HG02623 (cell line): Measurements from ENCODE around the gene EPHB2.

ENCODE experiments used
- ATAC-seq: cut with Tn5 transposase; IDR thresholded peaks from one replicate; pipeline ENCODE4 v1.9.1; 2021; ENCODE audit warnings: moderate library complexity; ENCODE audit not compliant: unreplicated experiment

EPHB2 gene

DNA sequence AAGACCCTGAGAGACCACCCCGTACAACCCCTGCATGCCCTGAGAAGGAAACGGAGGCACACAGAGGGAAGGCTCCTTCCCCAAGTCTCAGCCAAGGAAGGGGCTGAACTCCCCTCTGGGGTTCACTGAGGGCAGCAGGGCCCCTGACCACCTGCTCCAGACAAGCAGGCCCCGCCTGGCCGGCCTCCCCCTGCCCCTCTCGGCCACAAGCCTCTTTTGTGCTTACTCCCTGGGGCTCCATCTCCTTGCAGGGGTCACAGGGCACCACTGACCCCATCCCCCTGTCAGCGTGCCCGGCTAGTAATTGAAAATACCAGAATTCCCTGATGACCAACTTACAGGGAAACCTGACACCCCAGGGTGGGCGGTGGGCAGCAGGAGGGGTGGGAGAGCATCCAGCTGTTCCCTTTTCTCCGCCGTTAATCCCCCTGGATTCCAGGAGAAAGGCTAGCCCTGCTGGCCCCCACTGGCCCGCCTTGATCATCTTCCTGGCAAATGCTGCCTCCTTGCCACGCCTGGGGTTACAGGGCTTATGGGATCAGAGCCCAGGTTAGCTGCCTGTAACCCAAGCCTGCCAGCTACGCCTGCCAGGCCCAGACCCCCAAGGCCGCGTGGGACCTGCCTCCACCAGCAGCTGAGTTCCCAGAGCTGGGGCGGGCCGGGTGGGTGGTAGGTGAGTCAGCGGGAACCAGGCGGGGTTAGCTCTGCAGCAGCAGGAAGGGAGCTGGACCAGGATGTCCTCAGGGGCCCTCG, 165.9 kb downstream of the EPHB2 start:
- ATAC-seq = no peak

- ATAC-seq = no peak
Measured at GRCh38 chr1:22877112-22877915, 166.7 kb downstream of the EPHB2 start.

GRCh38 chr1:22877980-22878379, 167.3 kb downstream of the EPHB2 start:
- no peak for ATAC-seq

DNA sequence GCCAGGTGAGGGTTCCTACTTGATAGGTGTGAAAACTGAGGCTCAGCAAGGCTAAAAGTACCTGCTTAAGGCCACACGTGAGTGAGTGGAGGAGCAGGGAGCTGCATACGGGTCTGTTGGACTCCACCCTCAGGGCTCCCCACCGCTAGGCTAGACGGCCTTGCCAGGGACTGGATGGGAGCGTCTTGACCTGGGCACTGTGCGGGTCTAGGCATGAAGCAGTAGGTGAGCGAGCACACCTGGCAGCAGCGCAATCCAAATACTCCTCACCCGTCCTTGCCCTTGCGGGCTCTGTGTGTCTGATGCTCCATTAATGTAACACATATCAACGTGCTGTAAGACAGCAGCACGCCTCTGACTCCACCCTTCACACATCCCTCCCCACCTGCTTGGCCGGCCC, 168.0 kb downstream of the EPHB2 start:
- ATAC-seq = no peak

GRCh38 chr1:22879445-22879844, 168.8 kb downstream of the EPHB2 start:
- no peak for ATAC-seq

- ATAC-seq = no peak
Measured at GRCh38 chr1:22880174-22880601, 169.5 kb downstream of the EPHB2 start.

DNA sequence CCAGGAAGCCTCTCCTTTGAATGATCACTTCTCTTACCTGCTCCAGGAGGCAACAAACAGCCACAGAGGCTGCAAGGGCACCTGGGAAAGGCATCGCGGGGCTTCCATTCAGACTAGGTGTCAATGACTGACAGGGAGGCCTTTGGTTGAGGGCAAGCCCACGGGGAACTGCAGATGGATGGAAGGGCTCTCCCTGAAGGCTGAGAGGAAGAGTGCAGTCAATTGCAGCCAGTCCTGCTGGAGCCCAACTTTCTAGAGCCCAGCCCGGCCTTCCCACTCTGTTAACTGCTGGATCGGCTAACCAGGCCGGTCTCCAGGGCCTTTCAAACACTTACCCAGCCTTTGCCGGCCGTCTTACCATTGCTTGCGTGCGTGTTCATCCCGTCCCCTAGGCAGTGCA, 172.8 kb downstream of the EPHB2 start:
- no peak for ATAC-seq

DNA sequence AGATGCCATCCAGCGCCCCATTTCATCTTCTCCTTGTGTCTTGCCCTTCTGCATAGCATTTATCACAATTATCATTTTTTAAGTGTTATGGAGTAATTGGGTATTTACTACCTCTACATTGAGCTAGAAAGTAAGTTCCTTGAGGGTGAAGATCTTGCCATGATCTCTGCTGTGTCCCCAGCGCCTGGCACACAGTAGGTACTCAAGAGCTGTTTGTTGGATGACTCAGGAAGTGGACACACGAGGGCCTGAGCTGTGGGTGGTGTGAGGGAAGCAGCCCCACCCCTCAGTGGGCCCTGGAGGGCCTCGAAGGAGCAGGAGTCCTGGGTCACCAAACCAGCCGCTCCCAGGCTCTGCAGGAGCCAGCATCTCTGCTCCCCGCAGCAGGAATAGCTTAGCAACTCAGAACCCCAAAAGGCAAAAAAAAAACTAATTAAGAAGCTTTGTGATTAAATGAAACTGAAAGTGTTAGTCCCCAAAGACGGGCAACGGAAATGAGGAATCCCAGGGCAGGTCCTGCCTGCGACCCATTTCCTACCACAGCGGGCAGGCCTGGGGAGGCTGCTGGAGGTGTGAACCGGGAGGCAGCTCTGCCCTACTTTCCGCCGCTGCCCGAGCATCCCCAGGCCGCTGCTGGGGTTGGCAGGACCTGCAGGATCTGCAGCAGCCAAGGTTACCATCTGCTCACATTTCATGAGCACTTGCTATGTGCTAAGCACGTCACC, 174.3 kb downstream of the EPHB2 start:
- no peak for ATAC-seq

- no peak for ATAC-seq
Measured at GRCh38 chr1:22886211-22886610, 175.6 kb downstream of the EPHB2 start.

GRCh38 chr1:22887491-22887890, 176.9 kb downstream of the EPHB2 start:
- ATAC-seq = no peak

DNA sequence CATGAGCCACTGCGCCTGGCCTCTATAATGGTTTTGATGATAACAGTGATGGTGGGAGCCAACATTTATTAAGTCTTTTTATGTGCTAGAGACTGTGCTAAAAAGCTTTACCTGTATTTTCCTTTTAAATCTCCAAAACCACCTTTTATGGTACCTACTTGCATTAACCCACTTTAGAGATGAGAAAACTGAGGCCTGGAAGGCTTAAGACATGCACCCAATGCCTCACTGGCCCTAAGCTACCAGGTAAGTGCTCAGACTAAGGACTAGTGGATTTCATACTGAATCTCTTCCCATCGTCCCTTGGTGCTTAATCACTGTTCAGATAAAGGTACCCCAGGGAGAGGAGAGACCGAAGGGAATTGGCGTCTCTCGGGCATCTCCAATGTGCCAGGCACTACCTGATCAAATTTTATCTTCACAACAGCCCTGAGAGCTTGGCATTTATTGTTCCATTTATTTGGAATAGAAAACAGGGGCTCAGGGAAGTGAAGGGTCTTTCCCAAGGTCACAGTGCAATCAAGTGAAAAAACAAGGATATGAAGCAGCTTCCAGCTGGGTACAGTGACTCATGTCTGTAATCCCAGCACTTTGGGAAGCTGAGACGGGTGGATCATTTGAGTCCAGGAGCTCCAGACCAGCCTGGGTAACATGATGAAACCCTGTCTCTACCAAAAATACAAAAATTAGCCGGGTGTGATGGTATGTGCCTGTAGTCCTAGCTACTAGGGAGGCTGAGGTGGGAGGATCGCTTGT, 177.9 kb downstream of the EPHB2 start:
- no peak for ATAC-seq

GRCh38 chr1:22889213-22889827, 178.7 kb downstream of the EPHB2 start:
- ATAC-seq = no peak

GRCh38 chr1:22892789-22893188, 182.2 kb downstream of the EPHB2 start:
- ATAC-seq = no peak

- ATAC-seq = no peak
Measured at GRCh38 chr1:22893292-22893691, 182.7 kb downstream of the EPHB2 start.

DNA sequence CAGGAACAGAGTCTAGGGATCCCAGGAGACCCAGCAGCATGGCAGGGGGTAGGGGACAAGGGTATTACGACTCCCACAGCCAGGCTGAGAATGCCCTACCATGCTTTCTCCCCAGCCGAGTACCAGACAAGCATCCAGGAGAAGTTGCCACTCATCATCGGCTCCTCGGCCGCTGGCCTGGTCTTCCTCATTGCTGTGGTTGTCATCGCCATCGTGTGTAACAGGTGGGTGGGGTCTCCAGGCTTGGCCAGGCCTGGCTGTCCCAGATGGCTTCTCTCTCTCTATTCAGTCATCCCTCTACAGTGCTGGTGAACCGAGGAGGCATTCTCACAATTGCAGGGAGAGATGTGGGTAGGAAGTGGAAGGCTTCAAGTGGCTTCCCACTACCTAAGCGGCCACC, 184.7 kb downstream of the EPHB2 start:
- no peak for ATAC-seq

- no peak for ATAC-seq
Measured at GRCh38 chr1:22896184-22896583, 185.5 kb downstream of the EPHB2 start.

DNA sequence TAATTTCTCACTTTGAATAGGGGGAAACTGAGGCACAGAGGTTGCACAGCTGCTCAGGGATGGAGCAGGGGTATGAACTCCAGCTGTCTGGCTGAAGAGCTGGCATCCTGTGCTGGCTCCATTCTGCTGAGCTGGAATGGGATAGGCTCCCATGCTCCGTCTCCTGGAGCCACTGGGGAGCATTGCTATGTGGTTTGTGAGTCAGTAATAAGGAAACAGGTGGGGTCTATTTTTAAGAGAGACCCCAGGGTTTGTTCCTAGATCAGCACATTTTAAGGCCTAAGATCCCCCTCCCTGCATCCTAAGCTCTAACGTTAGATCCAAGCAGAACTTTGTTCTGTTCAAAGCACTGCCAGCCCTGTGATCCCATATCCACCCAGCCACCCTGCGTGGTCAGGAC, 189.8 kb downstream of the EPHB2 start:
- ATAC-seq = no peak

GRCh38 chr1:22903113-22903512, 192.5 kb downstream of the EPHB2 start:
- no peak for ATAC-seq

DNA sequence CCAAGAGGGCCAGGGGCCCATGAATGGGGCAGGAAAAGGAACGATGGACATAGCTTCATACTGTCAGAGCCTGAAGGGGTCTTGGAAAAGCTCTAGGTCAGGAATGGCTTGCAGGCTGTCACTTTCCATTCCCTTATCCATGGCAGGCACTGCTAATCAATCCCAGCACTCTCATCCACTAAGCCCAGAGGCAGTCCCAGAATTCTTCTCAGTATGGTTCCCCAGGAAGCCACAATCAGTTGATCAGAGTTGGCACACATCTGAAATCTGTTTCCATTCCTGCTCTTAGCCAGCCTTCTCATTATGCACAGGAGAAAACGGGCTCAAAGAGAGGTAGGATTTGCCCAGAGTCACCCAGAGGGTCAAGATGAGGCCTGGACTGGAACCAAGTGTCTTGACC, 196.3 kb downstream of the EPHB2 start:
- no peak for ATAC-seq

DNA sequence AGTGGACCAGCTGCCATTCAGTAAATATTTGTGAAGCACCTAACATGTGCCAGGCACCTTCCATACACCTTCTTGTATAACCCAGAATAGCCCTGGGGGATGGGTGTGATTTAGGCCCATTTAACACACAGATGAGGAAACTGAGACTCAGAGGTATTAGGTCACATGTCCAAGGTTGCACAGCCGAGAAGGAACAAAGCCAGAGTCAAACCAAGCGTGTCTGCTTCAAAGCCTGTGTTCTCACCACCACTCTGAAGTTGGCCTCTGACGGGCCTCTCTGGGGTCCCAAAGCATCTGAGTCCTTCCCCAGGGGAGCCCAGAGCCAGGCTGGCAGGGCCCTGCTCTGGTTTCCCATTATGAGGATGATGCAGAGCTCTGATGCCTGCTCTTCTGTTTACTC, 196.9 kb downstream of the EPHB2 start:
- no peak for ATAC-seq
